ENCODE data around the gene ANXA2.

ANXA2 gene

GRCh38 chr15:60370105-60370868 lies 27.5 kb downstream of the ANXA2 start:
- no peaks in the 10 kb centered on the region for H3K27me3 ChIP-seq (ENCODE audit: control insufficient read depth, insufficient read depth, low read length)
- no peaks in the 10 kb centered on the region for H3K36me3 ChIP-seq (ENCODE audit: control insufficient read depth, insufficient read depth, low read length)
- no peak overlapping the region for H3K9ac ChIP-seq
- H3K4me2 ChIP-seq (ENCODE audit: low read length), result no peak overlapping the region
- no peaks in the 10 kb centered on the region for H3K9me3 ChIP-seq (ENCODE audit: control insufficient read depth, low read length)
- no peak overlapping the region for H3K4me3 ChIP-seq (ENCODE audit: low read depth, low read length)
- peaks cover 16% of the 10 kb centered on the region for H3K4me1 ChIP-seq
- TF ChIP-seq CTCF (IDR thresholded peaks at IDR 0.05), result peak; percentile 0
- H3K27ac ChIP-seq, result peak overlapping the region; percentile 71
- no peak overlapping the region for H2AFZ ChIP-seq
- no peaks in the 10 kb centered on the region for H3K79me2 ChIP-seq

GRCh38 chr15:60369696-60370095 lies 28.1 kb downstream of the ANXA2 start:
- Histone ChIP-seq H3K9ac (no peak overlapping the region), H3K79me2 (no peaks in the 10 kb centered on the region), H3K36me3 (ENCODE audit: control insufficient read depth, insufficient read depth, low read length) (no peaks in the 10 kb centered on the region), H3K4me2 (ENCODE audit: low read length) (no peak overlapping the region), H3K27me3 (ENCODE audit: control insufficient read depth, insufficient read depth, low read length) (no peaks in the 10 kb centered on the region), H3K27ac (peak overlapping the region; percentile 71), H2AFZ (no peak overlapping the region), H3K9me3 (ENCODE audit: control insufficient read depth, low read length) (no peaks in the 10 kb centered on the region), H3K4me1 (peaks cover 16% of the 10 kb centered on the region), H3K4me3 (ENCODE audit: low read depth, low read length) (no peak overlapping the region)
- TF ChIP-seq CTCF (IDR thresholded peaks at IDR 0.05), result no peak

GRCh38 chr15:60364612-60364924 lies 33.2 kb downstream of the ANXA2 start:
- Histone ChIP-seq H3K4me2 (ENCODE audit: low read length) (no peak overlapping the region), H3K4me3 (ENCODE audit: low read depth, low read length) (no peak overlapping the region), H3K36me3 (ENCODE audit: control insufficient read depth, insufficient read depth, low read length) (no peaks in the 10 kb centered on the region), H3K79me2 (no peaks in the 10 kb centered on the region), H3K9ac (no peak overlapping the region), H3K9me3 (ENCODE audit: control insufficient read depth, low read length) (no peaks in the 10 kb centered on the region), H3K27ac (no peak overlapping the region), H3K27me3 (ENCODE audit: control insufficient read depth, insufficient read depth, low read length) (no peaks in the 10 kb centered on the region), H3K4me1 (peaks cover under 1% of the 10 kb centered on the region), H2AFZ (no peak overlapping the region)
- TF ChIP-seq CTCF (IDR thresholded peaks at IDR 0.05), result no peak

GRCh38 chr15:60363903-60364611 lies 33.7 kb downstream of the ANXA2 start:
- peaks cover 4% of the 10 kb centered on the region for H3K4me1 ChIP-seq
- H3K27me3 ChIP-seq (ENCODE audit: control insufficient read depth, insufficient read depth, low read length), result no peaks in the 10 kb centered on the region
- no peak overlapping the region for H2AFZ ChIP-seq
- no peaks in the 10 kb centered on the region for H3K36me3 ChIP-seq (ENCODE audit: control insufficient read depth, insufficient read depth, low read length)
- no peaks in the 10 kb centered on the region for H3K79me2 ChIP-seq
- no peak overlapping the region for H3K4me2 ChIP-seq (ENCODE audit: low read length)
- no peak for TF ChIP-seq CTCF (IDR thresholded peaks at IDR 0.05)
- H3K27ac ChIP-seq, result no peak overlapping the region
- no peaks in the 10 kb centered on the region for H3K9me3 ChIP-seq (ENCODE audit: control insufficient read depth, low read length)
- no peak overlapping the region for H3K9ac ChIP-seq
- H3K4me3 ChIP-seq (ENCODE audit: low read depth, low read length), result no peak overlapping the region

Measured in parathyroid adenoma (tissue), 2 donors.